ENCODE results near the gene CACFD1.

DNA sequence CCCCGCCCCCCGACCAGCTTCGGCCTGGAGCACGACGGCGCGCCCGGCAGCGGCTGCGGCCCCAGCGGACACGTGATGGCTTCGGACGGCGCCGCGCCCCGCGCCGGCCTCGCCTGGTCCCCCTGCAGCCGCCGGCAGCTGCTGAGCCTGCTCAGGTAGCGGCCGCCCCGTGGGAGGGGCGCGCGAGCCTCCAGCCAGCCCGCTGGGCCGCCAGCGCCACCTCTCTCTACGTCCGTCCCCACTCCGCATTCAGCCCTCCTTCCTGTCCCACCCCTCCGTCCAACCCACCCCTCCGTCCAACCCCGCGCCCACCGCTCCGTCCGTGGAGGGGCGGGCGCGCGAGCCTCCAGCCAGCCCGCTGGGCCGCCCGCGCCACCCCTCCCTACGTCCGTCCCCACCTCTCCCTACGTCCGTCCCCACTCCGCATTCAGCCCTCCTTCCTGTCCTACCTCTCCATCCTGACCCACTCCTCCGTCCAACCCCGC is 31.1 kb upstream of the CACFD1 start:
- TF ChIP-seq ZNF157 (tag by site-specific recombination; IDR thresholded peaks at IDR 0.05) (no peak), ZNF239 (tag by site-specific recombination; IDR thresholded peaks at IDR 0.05) (no peak), ZNF24 (tag by site-specific recombination; IDR thresholded peaks at IDR 0.05) (no peak)
- TF ChIP-seq, protein P1, sequence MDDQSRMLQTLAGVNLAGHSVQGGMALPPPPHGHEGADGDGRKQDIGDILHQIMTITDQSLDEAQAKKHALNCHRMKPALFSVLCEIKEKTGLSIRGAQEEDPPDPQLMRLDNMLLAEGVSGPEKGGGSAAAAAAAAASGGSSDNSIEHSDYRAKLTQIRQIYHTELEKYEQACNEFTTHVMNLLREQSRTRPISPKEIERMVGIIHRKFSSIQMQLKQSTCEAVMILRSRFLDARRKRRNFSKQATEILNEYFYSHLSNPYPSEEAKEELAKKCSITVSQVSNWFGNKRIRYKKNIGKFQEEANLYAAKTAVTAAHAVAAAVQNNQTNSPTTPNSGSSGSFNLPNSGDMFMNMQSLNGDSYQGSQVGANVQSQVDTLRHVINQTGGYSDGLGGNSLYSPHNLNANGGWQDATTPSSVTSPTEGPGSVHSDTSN (CRISPR knock-in tag; IDR thresholded peaks at IDR 0.05): no peak
- TF ChIP-seq, protein P2, sequence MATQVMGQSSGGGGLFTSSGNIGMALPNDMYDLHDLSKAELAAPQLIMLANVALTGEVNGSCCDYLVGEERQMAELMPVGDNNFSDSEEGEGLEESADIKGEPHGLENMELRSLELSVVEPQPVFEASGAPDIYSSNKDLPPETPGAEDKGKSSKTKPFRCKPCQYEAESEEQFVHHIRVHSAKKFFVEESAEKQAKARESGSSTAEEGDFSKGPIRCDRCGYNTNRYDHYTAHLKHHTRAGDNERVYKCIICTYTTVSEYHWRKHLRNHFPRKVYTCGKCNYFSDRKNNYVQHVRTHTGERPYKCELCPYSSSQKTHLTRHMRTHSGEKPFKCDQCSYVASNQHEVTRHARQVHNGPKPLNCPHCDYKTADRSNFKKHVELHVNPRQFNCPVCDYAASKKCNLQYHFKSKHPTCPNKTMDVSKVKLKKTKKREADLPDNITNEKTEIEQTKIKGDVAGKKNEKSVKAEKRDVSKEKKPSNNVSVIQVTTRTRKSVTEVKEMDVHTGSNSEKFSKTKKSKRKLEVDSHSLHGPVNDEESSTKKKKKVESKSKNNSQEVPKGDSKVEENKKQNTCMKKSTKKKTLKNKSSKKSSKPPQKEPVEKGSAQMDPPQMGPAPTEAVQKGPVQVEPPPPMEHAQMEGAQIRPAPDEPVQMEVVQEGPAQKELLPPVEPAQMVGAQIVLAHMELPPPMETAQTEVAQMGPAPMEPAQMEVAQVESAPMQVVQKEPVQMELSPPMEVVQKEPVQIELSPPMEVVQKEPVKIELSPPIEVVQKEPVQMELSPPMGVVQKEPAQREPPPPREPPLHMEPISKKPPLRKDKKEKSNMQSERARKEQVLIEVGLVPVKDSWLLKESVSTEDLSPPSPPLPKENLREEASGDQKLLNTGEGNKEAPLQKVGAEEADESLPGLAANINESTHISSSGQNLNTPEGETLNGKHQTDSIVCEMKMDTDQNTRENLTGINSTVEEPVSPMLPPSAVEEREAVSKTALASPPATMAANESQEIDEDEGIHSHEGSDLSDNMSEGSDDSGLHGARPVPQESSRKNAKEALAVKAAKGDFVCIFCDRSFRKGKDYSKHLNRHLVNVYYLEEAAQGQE (tag by site-specific recombination; IDR thresholded peaks at IDR 0.05): no peak
- TF ChIP-seq, protein P3, sequence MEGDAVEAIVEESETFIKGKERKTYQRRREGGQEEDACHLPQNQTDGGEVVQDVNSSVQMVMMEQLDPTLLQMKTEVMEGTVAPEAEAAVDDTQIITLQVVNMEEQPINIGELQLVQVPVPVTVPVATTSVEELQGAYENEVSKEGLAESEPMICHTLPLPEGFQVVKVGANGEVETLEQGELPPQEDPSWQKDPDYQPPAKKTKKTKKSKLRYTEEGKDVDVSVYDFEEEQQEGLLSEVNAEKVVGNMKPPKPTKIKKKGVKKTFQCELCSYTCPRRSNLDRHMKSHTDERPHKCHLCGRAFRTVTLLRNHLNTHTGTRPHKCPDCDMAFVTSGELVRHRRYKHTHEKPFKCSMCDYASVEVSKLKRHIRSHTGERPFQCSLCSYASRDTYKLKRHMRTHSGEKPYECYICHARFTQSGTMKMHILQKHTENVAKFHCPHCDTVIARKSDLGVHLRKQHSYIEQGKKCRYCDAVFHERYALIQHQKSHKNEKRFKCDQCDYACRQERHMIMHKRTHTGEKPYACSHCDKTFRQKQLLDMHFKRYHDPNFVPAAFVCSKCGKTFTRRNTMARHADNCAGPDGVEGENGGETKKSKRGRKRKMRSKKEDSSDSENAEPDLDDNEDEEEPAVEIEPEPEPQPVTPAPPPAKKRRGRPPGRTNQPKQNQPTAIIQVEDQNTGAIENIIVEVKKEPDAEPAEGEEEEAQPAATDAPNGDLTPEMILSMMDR (tag by site-specific recombination; IDR thresholded peaks at IDR 0.05): no peak
- TF ChIP-seq, protein P4, sequence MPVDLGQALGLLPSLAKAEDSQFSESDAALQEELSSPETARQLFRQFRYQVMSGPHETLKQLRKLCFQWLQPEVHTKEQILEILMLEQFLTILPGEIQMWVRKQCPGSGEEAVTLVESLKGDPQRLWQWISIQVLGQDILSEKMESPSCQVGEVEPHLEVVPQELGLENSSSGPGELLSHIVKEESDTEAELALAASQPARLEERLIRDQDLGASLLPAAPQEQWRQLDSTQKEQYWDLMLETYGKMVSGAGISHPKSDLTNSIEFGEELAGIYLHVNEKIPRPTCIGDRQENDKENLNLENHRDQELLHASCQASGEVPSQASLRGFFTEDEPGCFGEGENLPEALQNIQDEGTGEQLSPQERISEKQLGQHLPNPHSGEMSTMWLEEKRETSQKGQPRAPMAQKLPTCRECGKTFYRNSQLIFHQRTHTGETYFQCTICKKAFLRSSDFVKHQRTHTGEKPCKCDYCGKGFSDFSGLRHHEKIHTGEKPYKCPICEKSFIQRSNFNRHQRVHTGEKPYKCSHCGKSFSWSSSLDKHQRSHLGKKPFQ (tag by site-specific recombination; IDR thresholded peaks at IDR 0.05): no peak
